ENCODE data around the gene NRARP.

DNA sequence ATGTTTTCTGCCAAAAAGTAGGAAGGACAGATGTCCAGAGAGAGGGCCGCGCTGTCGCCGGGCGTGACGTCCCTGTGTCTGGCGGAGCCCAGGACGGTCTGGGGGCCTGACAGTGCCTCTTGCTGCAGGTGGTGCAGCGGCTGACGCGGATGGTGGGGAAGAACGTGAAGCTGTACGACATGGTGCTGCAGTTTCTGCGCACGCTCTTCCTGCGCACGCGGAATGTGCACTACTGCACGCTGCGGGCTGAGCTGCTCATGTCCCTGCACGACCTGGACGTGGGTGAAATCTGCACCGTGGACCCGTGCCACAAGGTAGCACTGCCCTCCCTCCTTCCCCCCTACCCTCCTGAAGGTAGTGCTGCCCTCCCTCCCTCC lies 39.2 kb downstream of the NRARP start:
- no peak for TF ChIP-seq RXRA (CRISPR knock-in tag; IDR thresholded peaks at IDR 0.05)
- no peak for TF ChIP-seq ZNF567 (CRISPR knock-in tag; IDR thresholded peaks at IDR 0.05; ENCODE audit: borderline replicate concordance)
- TF ChIP-seq ZFAT (CRISPR knock-in tag; conservative IDR thresholded peaks at IDR 0.05), result no peak
- no peak for TF ChIP-seq TEAD3 (CRISPR knock-in tag; optimal IDR thresholded peaks at IDR 0.05; ENCODE audit: borderline replicate concordance)
- TF ChIP-seq, protein P1, sequence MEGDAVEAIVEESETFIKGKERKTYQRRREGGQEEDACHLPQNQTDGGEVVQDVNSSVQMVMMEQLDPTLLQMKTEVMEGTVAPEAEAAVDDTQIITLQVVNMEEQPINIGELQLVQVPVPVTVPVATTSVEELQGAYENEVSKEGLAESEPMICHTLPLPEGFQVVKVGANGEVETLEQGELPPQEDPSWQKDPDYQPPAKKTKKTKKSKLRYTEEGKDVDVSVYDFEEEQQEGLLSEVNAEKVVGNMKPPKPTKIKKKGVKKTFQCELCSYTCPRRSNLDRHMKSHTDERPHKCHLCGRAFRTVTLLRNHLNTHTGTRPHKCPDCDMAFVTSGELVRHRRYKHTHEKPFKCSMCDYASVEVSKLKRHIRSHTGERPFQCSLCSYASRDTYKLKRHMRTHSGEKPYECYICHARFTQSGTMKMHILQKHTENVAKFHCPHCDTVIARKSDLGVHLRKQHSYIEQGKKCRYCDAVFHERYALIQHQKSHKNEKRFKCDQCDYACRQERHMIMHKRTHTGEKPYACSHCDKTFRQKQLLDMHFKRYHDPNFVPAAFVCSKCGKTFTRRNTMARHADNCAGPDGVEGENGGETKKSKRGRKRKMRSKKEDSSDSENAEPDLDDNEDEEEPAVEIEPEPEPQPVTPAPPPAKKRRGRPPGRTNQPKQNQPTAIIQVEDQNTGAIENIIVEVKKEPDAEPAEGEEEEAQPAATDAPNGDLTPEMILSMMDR (CRISPR knock-in tag; IDR thresholded peaks at IDR 0.05), result no peak
- TF ChIP-seq, protein P2, sequence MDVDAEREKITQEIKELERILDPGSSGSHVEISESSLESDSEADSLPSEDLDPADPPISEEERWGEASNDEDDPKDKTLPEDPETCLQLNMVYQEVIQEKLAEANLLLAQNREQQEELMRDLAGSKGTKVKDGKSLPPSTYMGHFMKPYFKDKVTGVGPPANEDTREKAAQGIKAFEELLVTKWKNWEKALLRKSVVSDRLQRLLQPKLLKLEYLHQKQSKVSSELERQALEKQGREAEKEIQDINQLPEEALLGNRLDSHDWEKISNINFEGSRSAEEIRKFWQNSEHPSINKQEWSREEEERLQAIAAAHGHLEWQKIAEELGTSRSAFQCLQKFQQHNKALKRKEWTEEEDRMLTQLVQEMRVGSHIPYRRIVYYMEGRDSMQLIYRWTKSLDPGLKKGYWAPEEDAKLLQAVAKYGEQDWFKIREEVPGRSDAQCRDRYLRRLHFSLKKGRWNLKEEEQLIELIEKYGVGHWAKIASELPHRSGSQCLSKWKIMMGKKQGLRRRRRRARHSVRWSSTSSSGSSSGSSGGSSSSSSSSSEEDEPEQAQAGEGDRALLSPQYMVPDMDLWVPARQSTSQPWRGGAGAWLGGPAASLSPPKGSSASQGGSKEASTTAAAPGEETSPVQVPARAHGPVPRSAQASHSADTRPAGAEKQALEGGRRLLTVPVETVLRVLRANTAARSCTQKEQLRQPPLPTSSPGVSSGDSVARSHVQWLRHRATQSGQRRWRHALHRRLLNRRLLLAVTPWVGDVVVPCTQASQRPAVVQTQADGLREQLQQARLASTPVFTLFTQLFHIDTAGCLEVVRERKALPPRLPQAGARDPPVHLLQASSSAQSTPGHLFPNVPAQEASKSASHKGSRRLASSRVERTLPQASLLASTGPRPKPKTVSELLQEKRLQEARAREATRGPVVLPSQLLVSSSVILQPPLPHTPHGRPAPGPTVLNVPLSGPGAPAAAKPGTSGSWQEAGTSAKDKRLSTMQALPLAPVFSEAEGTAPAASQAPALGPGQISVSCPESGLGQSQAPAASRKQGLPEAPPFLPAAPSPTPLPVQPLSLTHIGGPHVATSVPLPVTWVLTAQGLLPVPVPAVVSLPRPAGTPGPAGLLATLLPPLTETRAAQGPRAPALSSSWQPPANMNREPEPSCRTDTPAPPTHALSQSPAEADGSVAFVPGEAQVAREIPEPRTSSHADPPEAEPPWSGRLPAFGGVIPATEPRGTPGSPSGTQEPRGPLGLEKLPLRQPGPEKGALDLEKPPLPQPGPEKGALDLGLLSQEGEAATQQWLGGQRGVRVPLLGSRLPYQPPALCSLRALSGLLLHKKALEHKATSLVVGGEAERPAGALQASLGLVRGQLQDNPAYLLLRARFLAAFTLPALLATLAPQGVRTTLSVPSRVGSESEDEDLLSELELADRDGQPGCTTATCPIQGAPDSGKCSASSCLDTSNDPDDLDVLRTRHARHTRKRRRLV (CRISPR knock-in tag; IDR thresholded peaks at IDR 0.05), result no peak
- TF ChIP-seq ZNF780A (CRISPR knock-in tag; IDR thresholded peaks at IDR 0.05), result no peak
- TF ChIP-seq SMC3 (IDR thresholded peaks at IDR 0.05; ENCODE audit: low read length), result no peak
